MM.1S (cell line): ENCODE data around the gene VSIR.

Experiments used
- DNase-seq: peaks from one replicate; pipeline ENCODE4 v3.0.0-alpha.2; 2015
- H2AFZ ChIP-seq: fragments of 300-600 bp; sonication (generic); 2 replicates; pipeline ENCODE4 v1.6.0; 2016; ENCODE audit warnings: antibody characterized with exemption, low read length
- H3F3A ChIP-seq: fragments of 300-600 bp; sonication (generic); 2 replicates; pipeline ENCODE4 v1.6.1; 2016; ENCODE audit warnings: mild to moderate bottlenecking, antibody characterized with exemption, low read length, moderate library complexity, mixed read lengths; ENCODE audit not compliant: insufficient read depth
- H3K27ac ChIP-seq: fragments of 300-600 bp; sonication (generic); 2 replicates; pipeline ENCODE4 v1.5.1; 2016; ENCODE audit warnings: mild to moderate bottlenecking, low read length
- H3K27me3 ChIP-seq: fragments of 300-600 bp; sonication (generic); replicated peaks from 2 replicates; pipeline ENCODE4 v1.6.0; 2016; ENCODE audit warnings: low read length; ENCODE audit not compliant: insufficient read depth
- H3K36me3 ChIP-seq: fragments of 300-600 bp; sonication (generic); replicated peaks from 2 replicates; pipeline ENCODE4 v1.6.1; 2016; ENCODE audit warnings: mild to moderate bottlenecking, low read length, mixed read lengths; ENCODE audit not compliant: insufficient read depth
- H3K4me1 ChIP-seq: fragments of 300-600 bp; sonication (generic); 2 replicates; pipeline ENCODE4 v1.6.1; 2016; ENCODE audit warnings: low read length, mixed read lengths
- H3K4me2 ChIP-seq: fragments of 300-600 bp; sonication (generic); 2 replicates; pipeline ENCODE4 v1.6.0; 2016; ENCODE audit warnings: low read depth, low read length
- H3K4me3 ChIP-seq: fragments of 300-600 bp; sonication (generic); 2 replicates; pipeline ENCODE4 v1.5.1; 2016; ENCODE audit warnings: low read length, mixed read lengths
- H3K79me2 ChIP-seq: fragments of 300-600 bp; sonication (generic); 2 replicates; pipeline ENCODE4 v1.6.1; 2016; ENCODE audit warnings: mixed run types, low read length, mixed read lengths
- H3K9ac ChIP-seq: fragments of 300-600 bp; sonication (generic); 2 replicates; pipeline ENCODE4 v1.6.1; 2016; ENCODE audit warnings: low read length, mixed read lengths
- H3K9me2 ChIP-seq: fragments of 300-600 bp; sonication (generic); replicated peaks from 2 replicates; pipeline ENCODE4 v1.6.1; 2016; ENCODE audit warnings: mild to moderate bottlenecking, low read length, mixed read lengths; ENCODE audit not compliant: insufficient read depth
- H3K9me3 ChIP-seq: fragments of 300-600 bp; sonication (generic); replicated peaks from 2 replicates; pipeline ENCODE4 v1.6.1; 2016; ENCODE audit warnings: mild to moderate bottlenecking, low read length, mixed read lengths; ENCODE audit not compliant: insufficient read depth
- H4K20me1 ChIP-seq: fragments of 300-600 bp; sonication (generic); 2 replicates; pipeline ENCODE4 v1.6.1; 2016; ENCODE audit warnings: mild to moderate bottlenecking, low read length, moderate library complexity, mixed read lengths; ENCODE audit not compliant: insufficient read depth
- CTCF ChIP-seq: fragments of 300-600 bp; sonication (generic); IDR thresholded peaks from 2 replicates; pipeline ENCODE4 v1.5.1; 2016; ENCODE audit warnings: antibody characterized with exemption, low read length, mixed read lengths
- EZH2 ChIP-seq: fragments of 300-600 bp; sonication (generic); optimal IDR thresholded peaks from 2 replicates; pipeline ENCODE3; 2017; ENCODE audit warnings: low read depth, mild to moderate bottlenecking, antibody characterized with exemption, low read length, mixed read lengths
- EZH2phosphoT487 ChIP-seq: fragments of 300-600 bp; sonication (generic); IDR thresholded peaks from 2 replicates; pipeline ENCODE4 v1.6.1; 2018; ENCODE audit warnings: antibody characterized with exemption, low read length

The VSIR gene

GRCh38 chr10:71719464-71720201 is 53.7 kb downstream of the VSIR start, which contains the start of gene C10orf105:
Gene C10orf105, minus strand, starts transcription at chr10:71719778. Its CDS starts 3,441 bp downstream, at chr10:71716337.
- H3K9ac ChIP-seq, result no peak within 1 kb of the TSS
- TF ChIP-seq EZH2, result no peak
- no peak for TF ChIP-seq CTCF
- no peak for TF ChIP-seq EZH2phosphoT487
- H3K27me3 ChIP-seq, result no peaks in the 10 kb centered on the region
- no peaks in the 10 kb centered on the region for H3K36me3 ChIP-seq
- no peaks in the 10 kb centered on the region for H3K9me3 ChIP-seq
- no peak for DNase-seq
- no peak within 1 kb of the TSS for H3K4me2 ChIP-seq
- no peaks in the 10 kb centered on the region for H3K9me2 ChIP-seq
- no peak within 1 kb of the TSS for H3K27ac ChIP-seq
- H4K20me1 ChIP-seq, result no peaks in the 10 kb centered on the region
- H3K79me2 ChIP-seq, result no peaks in the 10 kb centered on the region
- H3K4me1 ChIP-seq, result no peaks in the 10 kb centered on the region
- no peak within 1 kb of the TSS for H2AFZ ChIP-seq
- H3F3A ChIP-seq, result no peaks in the 10 kb centered on the region
- no peak within 1 kb of the TSS for H3K4me3 ChIP-seq

- no peaks in the 10 kb centered on the region for H3K79me2 ChIP-seq
- 0 out of 2 replicates have a peak, but pooled peaks cover 3% of the 10 kb centered on the region for H3K4me1 ChIP-seq
- no peak for DNase-seq
- H3K9me3 ChIP-seq, result no peaks in the 10 kb centered on the region
- no peak overlapping the region for H3K4me2 ChIP-seq
- no peaks in the 10 kb centered on the region for H3K27me3 ChIP-seq
- no peak overlapping the region for H2AFZ ChIP-seq
- H3K9ac ChIP-seq, result no peak overlapping the region
- no peaks in the 10 kb centered on the region for H3K9me2 ChIP-seq
- H3F3A ChIP-seq, result no peaks in the 10 kb centered on the region
- no peak overlapping the region for H3K4me3 ChIP-seq
- TF ChIP-seq EZH2phosphoT487 (no peak), CTCF (no peak), EZH2 (no peak)
- H4K20me1 ChIP-seq, result no peaks in the 10 kb centered on the region
- no peaks in the 10 kb centered on the region for H3K36me3 ChIP-seq
- H3K27ac ChIP-seq, result no peak overlapping the region
Observed at GRCh38 chr10:71719042-71719441, 54.3 kb downstream of the VSIR start.

GRCh38 chr10:71718165-71718698 is 55.1 kb downstream of the VSIR start:
- DNase-seq, result no peak
- Histone ChIP-seq H3K9me2 (no peaks in the 10 kb centered on the region), H3K4me1 (0 out of 2 replicates have a peak, but pooled peaks cover 7% of the 10 kb centered on the region), H3K9me3 (no peaks in the 10 kb centered on the region), H3K36me3 (no peaks in the 10 kb centered on the region), H3F3A (no peaks in the 10 kb centered on the region), H3K4me3 (no peak overlapping the region), H3K4me2 (no peak overlapping the region), H3K79me2 (no peaks in the 10 kb centered on the region), H3K9ac (no peak overlapping the region), H3K27me3 (no peaks in the 10 kb centered on the region), H4K20me1 (no peaks in the 10 kb centered on the region), H2AFZ (no peak overlapping the region), H3K27ac (no peak overlapping the region)
- TF ChIP-seq EZH2 (no peak), CTCF (no peak), EZH2phosphoT487 (no peak)
